Femur (tissue), 1 donor: Measurements from ENCODE around the gene MYO10.

Source experiments
- DNase-seq: peaks from one replicate; pipeline ENCODE4 v3.0.0-alpha.2; 2017

Gene MYO10

GRCh38 chr5:16916262-16916878, 19.7 kb downstream of the MYO10 start:
- no peak for DNase-seq

DNA sequence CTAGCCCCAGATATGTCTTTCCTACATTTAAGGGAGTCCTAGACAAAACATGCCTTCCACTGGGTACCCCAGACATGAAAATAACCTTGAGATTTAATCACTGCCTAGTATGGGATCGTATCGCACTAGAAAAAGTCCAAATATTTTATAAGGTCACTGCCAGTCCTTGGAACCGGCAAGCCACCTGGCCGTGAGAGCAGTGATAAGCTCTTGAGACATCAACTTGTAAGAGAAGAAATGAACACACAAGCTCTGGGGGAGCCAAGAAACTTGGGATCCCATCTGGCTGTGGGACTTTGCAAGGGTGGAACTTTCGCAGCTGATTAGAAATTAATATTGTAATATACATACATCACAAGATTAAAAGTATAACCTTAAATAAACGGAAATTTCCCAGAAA, 21.5 kb downstream of the MYO10 start:
- no peak for DNase-seq

DNA sequence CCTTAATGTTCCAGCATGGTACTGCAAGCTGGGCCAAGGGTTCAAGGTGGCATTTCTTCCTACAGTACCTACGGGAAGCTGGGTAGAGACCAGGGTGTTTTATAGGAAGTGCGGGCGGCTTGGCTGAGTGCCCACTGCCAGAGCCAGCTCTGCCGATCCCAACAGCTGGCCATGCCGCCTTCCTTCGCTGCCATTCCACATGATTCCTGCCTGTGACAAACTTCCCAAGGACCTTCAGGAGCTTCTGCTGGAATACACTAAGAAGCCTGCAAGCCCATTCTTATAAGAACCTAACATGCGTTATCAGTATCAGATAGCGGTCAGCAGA, 22.0 kb downstream of the MYO10 start:
- no peak for DNase-seq

- DNase-seq = no peak
These were observed 22.6 kb downstream of the MYO10 start for GRCh38 chr5:16913187-16914107.

- DNase-seq = no peak
These were observed 24.0 kb downstream of the MYO10 start for GRCh38 chr5:16912080-16912479.

GRCh38 chr5:16909464-16909863, 26.6 kb downstream of the MYO10 start:
- DNase-seq = no peak

GRCh38 chr5:16907270-16907669, 28.8 kb downstream of the MYO10 start:
- DNase-seq = no peak

DNA sequence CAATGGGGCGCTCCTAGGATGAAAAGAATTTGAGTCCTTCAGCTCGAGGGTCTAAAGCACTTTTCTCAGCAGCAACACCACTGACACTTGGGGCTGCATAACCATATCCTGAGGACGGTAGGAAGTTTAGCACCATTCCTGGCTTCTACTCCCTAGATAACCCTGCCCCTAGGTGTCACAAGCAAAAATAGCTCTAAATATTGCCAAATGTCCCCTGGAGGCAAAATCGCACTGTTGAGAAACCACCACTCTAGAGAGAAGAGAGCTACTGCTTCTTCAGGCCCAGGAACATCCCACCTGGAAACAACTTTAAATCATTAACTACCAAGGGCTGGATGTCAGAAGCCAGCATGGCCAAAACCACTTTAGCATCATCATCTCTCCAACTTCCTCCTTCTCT, 29.8 kb downstream of the MYO10 start:
- no peak for DNase-seq

- DNase-seq = no peak
These were observed 32.4 kb downstream of the MYO10 start for GRCh38 chr5:16903480-16904300.

DNA sequence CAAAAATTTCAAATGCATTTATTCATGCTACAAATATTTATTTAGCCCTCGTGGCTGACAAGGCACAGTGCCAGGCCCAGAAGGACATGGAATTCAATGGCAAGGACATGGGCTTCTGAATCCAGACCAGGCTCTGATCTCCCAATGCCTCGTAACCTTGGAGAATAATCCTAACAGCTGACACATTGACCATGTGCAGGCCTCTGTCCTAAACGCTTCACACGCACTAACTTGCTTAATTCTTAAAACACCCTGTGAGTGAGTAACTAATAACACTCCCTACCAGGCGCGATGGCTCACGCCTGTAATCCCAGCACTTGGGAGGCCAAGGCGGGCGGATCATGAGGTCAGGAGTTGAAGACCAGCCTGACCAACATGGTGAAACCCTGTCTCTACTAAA, 33.2 kb downstream of the MYO10 start:
- peak; percentile 49 for DNase-seq

GRCh38 chr5:16901021-16901644, 35.0 kb downstream of the MYO10 start:
- no peak for DNase-seq

DNA sequence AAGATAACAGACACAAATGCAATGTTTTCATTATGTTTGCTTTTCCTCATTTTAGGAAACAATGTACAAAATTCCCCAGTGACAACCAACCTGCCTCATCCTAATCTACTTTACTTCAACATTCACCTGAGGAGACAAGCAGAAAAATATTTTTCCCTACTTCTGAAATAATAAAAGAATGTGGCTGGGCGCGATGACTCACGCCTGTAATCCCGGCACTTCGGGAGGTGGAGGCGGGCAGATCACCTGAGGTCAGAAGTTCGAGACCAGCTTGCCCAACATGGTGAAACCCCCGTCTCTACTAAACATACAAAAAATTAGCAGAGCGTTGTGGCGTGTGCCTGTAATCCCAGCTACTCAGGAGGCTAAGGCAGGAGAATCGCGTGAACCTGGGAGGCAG, 36.9 kb downstream of the MYO10 start:
- no peak for DNase-seq

DNA sequence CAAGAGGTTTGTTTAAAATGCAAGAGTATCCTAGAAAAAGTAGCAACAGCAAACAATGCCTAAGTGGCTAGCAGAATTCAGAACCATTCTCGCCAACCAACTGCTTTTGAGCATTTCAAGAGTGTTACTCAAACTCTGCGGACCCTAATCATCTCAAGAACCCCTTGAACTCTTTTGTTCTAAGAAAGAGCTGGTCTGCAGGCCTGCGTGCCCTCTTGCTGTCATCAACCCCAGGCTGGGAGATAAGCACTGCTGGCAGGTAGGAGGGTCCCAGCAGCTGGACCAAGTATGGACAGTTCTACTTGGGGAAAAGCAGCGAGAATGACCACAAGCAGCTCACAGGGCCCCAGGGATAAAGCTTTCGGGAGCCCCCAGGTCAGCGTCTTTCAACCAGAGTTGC, 38.3 kb downstream of the MYO10 start:
- DNase-seq = no peak

DNA sequence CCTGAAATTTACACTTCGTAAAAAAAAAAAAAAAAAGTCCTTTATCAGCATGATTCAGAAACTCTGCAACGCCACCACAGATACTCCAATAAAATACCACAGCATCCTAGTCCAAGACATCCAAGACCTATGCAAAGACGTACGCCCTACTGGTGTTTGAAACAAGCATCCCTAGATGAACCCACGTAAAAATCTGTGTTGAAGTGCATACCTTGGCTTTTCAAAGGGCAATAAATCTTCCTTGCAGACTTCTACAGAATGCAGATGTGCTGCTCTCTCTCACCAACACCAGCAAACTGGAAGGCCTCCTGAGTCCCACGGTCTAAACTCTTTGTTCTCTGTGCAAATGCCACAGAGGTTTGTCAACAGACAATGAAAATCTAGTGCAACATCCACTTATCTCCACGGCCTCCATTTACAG, 38.8 kb downstream of the MYO10 start:
- DNase-seq = no peak

GRCh38 chr5:16896767-16897166, 39.3 kb downstream of the MYO10 start:
- no peak for DNase-seq

DNA sequence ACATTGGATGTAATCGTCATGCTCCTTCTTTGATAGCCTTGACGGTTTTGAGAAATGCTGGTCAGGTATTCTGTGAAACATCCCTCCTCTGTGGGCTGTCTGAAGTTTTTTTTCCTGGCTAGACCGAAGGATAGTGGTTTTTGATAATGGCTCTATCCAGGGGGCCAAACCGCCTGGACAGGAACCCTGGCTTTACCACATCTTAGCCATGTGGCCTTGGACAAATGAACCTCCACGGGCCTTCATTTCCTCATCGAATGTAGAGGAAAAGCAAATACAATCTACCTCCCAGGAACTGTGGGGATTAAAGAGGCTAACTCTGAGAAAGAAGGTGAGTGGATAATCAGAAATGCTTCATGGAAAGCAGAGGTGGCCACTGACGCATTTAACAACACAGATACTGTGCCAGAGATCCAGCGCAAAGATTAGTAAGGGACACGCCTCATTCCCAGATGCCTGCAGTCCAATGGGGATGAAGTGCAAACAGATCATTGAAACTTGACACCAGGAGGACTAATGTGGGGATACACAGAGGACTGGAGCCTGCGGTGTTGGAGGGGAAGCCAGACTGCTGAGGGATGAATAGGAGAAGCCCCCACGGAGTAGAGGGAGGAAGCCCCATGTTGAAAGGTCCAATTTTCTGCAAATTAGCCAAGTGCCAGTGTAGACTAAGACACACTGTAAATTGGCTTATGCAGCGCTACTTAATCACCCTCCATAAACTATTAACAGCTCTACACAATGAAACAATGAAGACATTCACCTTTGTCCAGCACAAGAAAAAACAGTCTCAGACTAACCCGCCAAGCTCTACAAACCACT, 41.6 kb downstream of the MYO10 start:
- peak; percentile 36 for DNase-seq

- no peak for DNase-seq
These were observed 45.1 kb downstream of the MYO10 start for GRCh38 chr5:16891033-16891432.

GRCh38 chr5:16889972-16890519, 46.0 kb downstream of the MYO10 start:
- DNase-seq = no peak

- DNase-seq = no peak
These were observed 46.7 kb downstream of the MYO10 start for GRCh38 chr5:16889203-16889971.

GRCh38 chr5:16888694-16889124, 47.4 kb downstream of the MYO10 start:
- DNase-seq = no peak

DNA sequence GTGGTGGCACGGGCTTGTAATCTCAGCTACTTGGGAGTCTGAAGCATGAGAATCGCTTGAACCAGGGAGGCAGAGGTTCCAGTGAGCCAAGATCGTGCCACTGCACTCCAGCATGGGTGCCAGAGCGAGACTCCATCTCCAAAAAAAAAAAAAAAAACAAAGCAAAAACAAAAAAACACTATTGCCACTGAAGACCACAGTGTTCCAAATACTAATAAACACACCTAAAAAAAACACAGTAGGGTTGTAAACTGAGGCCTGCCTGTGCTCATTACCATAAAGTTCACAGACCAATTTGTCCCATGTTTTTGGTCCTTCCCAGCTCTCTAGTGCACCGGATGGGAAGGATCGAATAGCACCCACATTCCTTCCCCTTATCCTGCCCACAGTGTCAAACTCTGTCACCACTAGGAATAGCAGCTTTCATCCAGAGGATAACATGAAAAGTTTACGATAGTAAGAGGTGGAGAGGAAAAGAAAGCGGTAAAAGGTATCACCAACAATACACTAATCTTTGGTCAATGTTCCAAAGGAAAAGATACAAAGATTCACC, 49.2 kb downstream of the MYO10 start:
- no peak for DNase-seq
